IMR-90 (cell line): ENCODE results near the gene TRMT1. TPM values are rescaled to one million over a fixed set of nuclear protein-coding genes. Genes with fewer than 3 reads are reported as not detected.

ENCODE experiments used
- CTCF ChIP-seq: conservative IDR thresholded peaks from 2 replicates; pipeline ENCODE4 v1.5.1; 2012; ENCODE audit warnings: mild to moderate bottlenecking, low read depth, low read length, improper control_type of control experiment
- MAFK ChIP-seq: IDR thresholded peaks from 2 replicates; pipeline ENCODE4 v1.6.1; 2012; ENCODE audit warnings: low read depth, low read length, improper control_type of control experiment
- MAZ ChIP-seq: IDR thresholded peaks from 2 replicates; pipeline ENCODE4 v1.6.1; 2012; ENCODE audit warnings: low read depth, mild to moderate bottlenecking, low read length, improper control_type of control experiment, moderate library complexity, borderline replicate concordance
- NFE2L2 ChIP-seq: fragments of 150-350 bp; IDR thresholded peaks from 2 replicates; pipeline ENCODE4 v1.6.1; 2016; ENCODE audit warnings: low read depth, mild to moderate bottlenecking, low read length
- POLR2A ChIP-seq: IDR thresholded peaks from 2 replicates; pipeline ENCODE4 v1.6.1; 2012; ENCODE audit warnings: mild to moderate bottlenecking, low read depth, low read length
- RAD21 ChIP-seq: IDR thresholded peaks from 2 replicates; pipeline ENCODE4 v1.6.1; 2012; ENCODE audit warnings: low read length, improper control_type of control experiment
- RCOR1 ChIP-seq: IDR thresholded peaks from 2 replicates; pipeline ENCODE4 v1.6.1; 2012; ENCODE audit warnings: mild to moderate bottlenecking, low read length, improper control_type of control experiment; ENCODE audit not compliant: insufficient replicate concordance
- polyA plus RNA-seq, 3 experiments: library from polyadenylated mRNA; depleted of rRNA; stranded (reverse); fragments of >200 nt; gene quantifications; 2 replicates each; pipeline ENCODE4 v1.2.3, GENCODE V29; 2012; ENCODE audit warnings: low replicate concordance in 1 of 3
- total RNA-seq: library from RNA; depleted of rRNA; stranded (reverse); fragments of >200 nt; gene quantifications from 2 replicates; pipeline ENCODE4 v1.2.3, GENCODE V29; 2012

TRMT1 gene
- total and polyA plus RNA-seq, 2 of the 4 experiments (the other 2 are of a cell fraction), result 28.3 to 56.0 TPM

GRCh38 chr19:13079542-13079986 lies 37.0 kb downstream of the TRMT1 start (continued):
- TF ChIP-seq CTCF (no peak), POLR2A (no peak), MAFK (no peak), RAD21 (no peak), RCOR1 (no peak), MAZ (no peak), NFE2L2 (no peak)
